Activated T-helper 17 cell treated with anti-CD3 and anti-CD28 coated beads, Interleukin-2, amount 50 U/mL, for 72 hours (primary cell): Measurements from ENCODE around the gene EPHA5. TPM values are rescaled to one million over a fixed set of nuclear protein-coding genes. Genes with fewer than 3 reads are reported as not detected.

Experiments used
- ATAC-seq: fragments of 150-1000 bp; cut with Tn5 transposase; replicated peaks from 2 replicates; pipeline ENCODE4 v1.10.0; 2021; ENCODE audit warnings: mild to moderate bottlenecking, moderate library complexity
- H3K27ac Mint-ChIP-seq: one replicate; pipeline ENCODE4 v1.8.0; 2022; ENCODE audit warnings: mixed read lengths
- H3K27me3 Mint-ChIP-seq: one replicate; pipeline ENCODE4 v1.8.0; 2022; ENCODE audit warnings: mixed read lengths
- H3K36me3 Mint-ChIP-seq: one replicate; pipeline ENCODE4 v1.8.0; 2022; ENCODE audit warnings: low read depth, mild to moderate bottlenecking, mixed read lengths
- H3K4me1 Mint-ChIP-seq: one replicate; pipeline ENCODE4 v1.8.0; 2022; ENCODE audit warnings: mixed read lengths
- H3K4me3 Mint-ChIP-seq: one replicate; pipeline ENCODE4 v1.8.0; 2022; ENCODE audit warnings: mild to moderate bottlenecking, mixed read lengths
- H3K9me3 Mint-ChIP-seq: one replicate; pipeline ENCODE4 v1.8.0; 2022; ENCODE audit warnings: mixed read lengths
- total RNA-seq, 2 donors: library from RNA; stranded (reverse); gene quantifications; one replicate each; pipeline ENCODE4 v1.2.3, GENCODE V29; 2022

Gene EPHA5
- not detected for total RNA-seq

GRCh38 chr4:65670331-65671031, at the start of gene EPHA5:
Gene EPHA5 (minus strand): TSS chr4:65670489. CDS start chr4:65669742, 747 bp downstream.
- Mint-ChIP-seq H3K9me3 (peaks cover 6% of the 10 kb centered on the region), H3K4me1 (peaks cover 5% of the 10 kb centered on the region), H3K4me3 (no peak within 1 kb of the TSS), H3K36me3 (no peaks in the 10 kb centered on the region), H3K27ac (no peak within 1 kb of the TSS), H3K27me3 (peaks cover 26% of the 10 kb centered on the region)
- no peak for ATAC-seq

GRCh38 chr4:65719635-65720034, 49.3 kb upstream of the EPHA5 start:
- no peak for ATAC-seq
- Mint-ChIP-seq H3K4me3 (no peak overlapping the region), H3K4me1 (no peaks in the 10 kb centered on the region), H3K36me3 (no peaks in the 10 kb centered on the region), H3K9me3 (no peaks in the 10 kb centered on the region), H3K27ac (no peak overlapping the region), H3K27me3 (no peaks in the 10 kb centered on the region)

GRCh38 chr4:65698631-65699030, 28.3 kb upstream of the EPHA5 start:
- Mint-ChIP-seq H3K4me3 (no peak overlapping the region), H3K4me1 (no peaks in the 10 kb centered on the region), H3K9me3 (no peaks in the 10 kb centered on the region), H3K27me3 (no peaks in the 10 kb centered on the region), H3K36me3 (no peaks in the 10 kb centered on the region), H3K27ac (no peak overlapping the region)
- no peak for ATAC-seq

GRCh38 chr4:65696436-65696835, 26.1 kb upstream of the EPHA5 start:
- Mint-ChIP-seq H3K36me3 (no peaks in the 10 kb centered on the region), H3K9me3 (no peaks in the 10 kb centered on the region), H3K27me3 (no peaks in the 10 kb centered on the region), H3K27ac (no peak overlapping the region), H3K4me1 (no peaks in the 10 kb centered on the region), H3K4me3 (no peak overlapping the region)
- no peak for ATAC-seq

GRCh38 chr4:65671372-65671771, 1.1 kb upstream of the EPHA5 start:
- H3K9me3 Mint-ChIP-seq = peaks cover 6% of the 10 kb centered on the region
- H3K4me3 Mint-ChIP-seq = no peak overlapping the region
- no peak overlapping the region for H3K27ac Mint-ChIP-seq
- H3K27me3 Mint-ChIP-seq = peaks cover 26% of the 10 kb centered on the region
- H3K36me3 Mint-ChIP-seq = no peaks in the 10 kb centered on the region
- peaks cover 5% of the 10 kb centered on the region for H3K4me1 Mint-ChIP-seq
- no peak for ATAC-seq

GRCh38 chr4:65670020-65670330, 314 bp downstream of the EPHA5 start:
- H3K27me3 Mint-ChIP-seq = peaks cover 26% of the 10 kb centered on the region
- H3K36me3 Mint-ChIP-seq = no peaks in the 10 kb centered on the region
- no peak for ATAC-seq
- no peak overlapping the region for H3K4me3 Mint-ChIP-seq
- peaks cover 5% of the 10 kb centered on the region for H3K4me1 Mint-ChIP-seq
- peaks cover 6% of the 10 kb centered on the region for H3K9me3 Mint-ChIP-seq
- H3K27ac Mint-ChIP-seq = no peak overlapping the region

GRCh38 chr4:65669111-65670019, 924 bp downstream of the EPHA5 start:
- ATAC-seq = no peak
- H3K4me1 Mint-ChIP-seq = peaks cover 5% of the 10 kb centered on the region
- no peak overlapping the region for H3K4me3 Mint-ChIP-seq
- no peak overlapping the region for H3K27ac Mint-ChIP-seq
- no peaks in the 10 kb centered on the region for H3K36me3 Mint-ChIP-seq
- H3K9me3 Mint-ChIP-seq = peaks cover 6% of the 10 kb centered on the region
- H3K27me3 Mint-ChIP-seq = peaks cover 26% of the 10 kb centered on the region

- ATAC-seq = no peak
Observed at GRCh38 chr4:65668201-65669089, 1.8 kb downstream of the EPHA5 start.

GRCh38 chr4:65667506-65668041, 2.7 kb downstream of the EPHA5 start:
- Mint-ChIP-seq H3K4me3 (no peak overlapping the region), H3K36me3 (no peaks in the 10 kb centered on the region), H3K9me3 (peaks cover 6% of the 10 kb centered on the region), H3K4me1 (peaks cover 5% of the 10 kb centered on the region), H3K27me3 (peaks cover 26% of the 10 kb centered on the region), H3K27ac (no peak overlapping the region)
- no peak for ATAC-seq

More at GRCh38 chr4:65668201-65669089, 1.8 kb downstream of the EPHA5 start:
- H3K27me3 Mint-ChIP-seq = peaks cover 26% of the 10 kb centered on the region
- no peaks in the 10 kb centered on the region for H3K36me3 Mint-ChIP-seq
- H3K4me1 Mint-ChIP-seq = peaks cover 5% of the 10 kb centered on the region
- H3K9me3 Mint-ChIP-seq = peaks cover 6% of the 10 kb centered on the region
- no peak overlapping the region for H3K27ac Mint-ChIP-seq
- no peak overlapping the region for H3K4me3 Mint-ChIP-seq

GRCh38 chr4:65665771-65666523, 4.3 kb downstream of the EPHA5 start:
- Mint-ChIP-seq H3K4me1 (peaks cover 5% of the 10 kb centered on the region), H3K27ac (no peak overlapping the region), H3K36me3 (no peaks in the 10 kb centered on the region), H3K4me3 (no peak overlapping the region), H3K9me3 (peaks cover 3% of the 10 kb centered on the region), H3K27me3 (peaks cover 20% of the 10 kb centered on the region)
- ATAC-seq = no peak

- Mint-ChIP-seq H3K4me1 (no peaks in the 10 kb centered on the region), H3K27ac (no peak overlapping the region), H3K4me3 (no peak overlapping the region), H3K27me3 (no peaks in the 10 kb centered on the region), H3K36me3 (no peaks in the 10 kb centered on the region), H3K9me3 (no peaks in the 10 kb centered on the region)
- no peak for ATAC-seq
Observed at GRCh38 chr4:65661471-65661870, 8.8 kb downstream of the EPHA5 start.

GRCh38 chr4:65658117-65658516, 12.2 kb downstream of the EPHA5 start:
- H3K9me3 Mint-ChIP-seq = no peaks in the 10 kb centered on the region
- no peaks in the 10 kb centered on the region for H3K27me3 Mint-ChIP-seq
- no peak overlapping the region for H3K27ac Mint-ChIP-seq
- ATAC-seq = no peak
- H3K4me3 Mint-ChIP-seq = no peak overlapping the region
- H3K36me3 Mint-ChIP-seq = no peaks in the 10 kb centered on the region
- H3K4me1 Mint-ChIP-seq = no peaks in the 10 kb centered on the region

- Mint-ChIP-seq H3K27ac (no peak overlapping the region), H3K9me3 (no peaks in the 10 kb centered on the region), H3K27me3 (no peaks in the 10 kb centered on the region), H3K4me1 (no peaks in the 10 kb centered on the region), H3K36me3 (no peaks in the 10 kb centered on the region), H3K4me3 (no peak overlapping the region)
- ATAC-seq = no peak
Observed at GRCh38 chr4:65656008-65656407, 14.3 kb downstream of the EPHA5 start.

GRCh38 chr4:65654976-65655375, 15.3 kb downstream of the EPHA5 start:
- Mint-ChIP-seq H3K36me3 (no peaks in the 10 kb centered on the region), H3K4me1 (no peaks in the 10 kb centered on the region), H3K27ac (no peak overlapping the region), H3K4me3 (no peak overlapping the region), H3K9me3 (no peaks in the 10 kb centered on the region), H3K27me3 (no peaks in the 10 kb centered on the region)
- no peak for ATAC-seq
